WI38 (cell line): ENCODE measurements around the gene CCNB2.

Experiments used
- H3K4me3 ChIP-seq: 2 replicates; pipeline ENCODE4 v1.5.1; 2011; ENCODE audit warnings: low read depth, mild to moderate bottlenecking, control low read depth, low read length
- CTCF ChIP-seq: IDR thresholded peaks from 2 replicates; pipeline ENCODE4 v1.5.1; 2012; ENCODE audit warnings: low read depth, mild to moderate bottlenecking, control low read depth, low read length

CCNB2 gene

GRCh38 chr15:59148153-59148833, 43.3 kb downstream of the CCNB2 start:
- no peak for TF ChIP-seq CTCF
- H3K4me3 ChIP-seq, result no peak overlapping the region

- no peak for TF ChIP-seq CTCF
- H3K4me3 ChIP-seq, result no peak overlapping the region
Observed at GRCh38 chr15:59150185-59150584, 45.2 kb downstream of the CCNB2 start.

GRCh38 chr15:59152694-59153450, 47.9 kb downstream of the CCNB2 start:
- TF ChIP-seq CTCF, result no peak
- H3K4me3 ChIP-seq, result no peak overlapping the region

GRCh38 chr15:59153466-59153865, 48.5 kb downstream of the CCNB2 start:
- no peak overlapping the region for H3K4me3 ChIP-seq
- no peak for TF ChIP-seq CTCF

- TF ChIP-seq CTCF, result no peak
- no peak overlapping the region for H3K4me3 ChIP-seq
Observed at GRCh38 chr15:59154243-59154642, 49.3 kb downstream of the CCNB2 start.

GRCh38 chr15:59155431-59155830, 50.5 kb downstream of the CCNB2 start:
- H3K4me3 ChIP-seq, result no peak overlapping the region
- TF ChIP-seq CTCF, result no peak

- TF ChIP-seq CTCF, result no peak
- no peak overlapping the region for H3K4me3 ChIP-seq
Observed at GRCh38 chr15:59157396-59157795, 52.5 kb downstream of the CCNB2 start.
